ENCODE results near the gene CLOCK.

Gene CLOCK

GRCh38 chr4:55381502-55381901 is 165.2 kb downstream of the CLOCK start:
- DNase-seq (ENCODE audit: low spot score): no peak

GRCh38 chr4:55380576-55380975 is 166.1 kb downstream of the CLOCK start:
- no peak for DNase-seq (ENCODE audit: low spot score)

GRCh38 chr4:55378617-55379467 is 167.9 kb downstream of the CLOCK start:
- DNase-seq (ENCODE audit: low spot score): no peak

Data from HuH-7 (cell line).